ENCODE data around the gene NXT1. TPM values are rescaled to one million over a fixed set of nuclear protein-coding genes. Genes with fewer than 3 reads are reported as not detected.

NXT1 gene
- total and polyA plus RNA-seq, 10 of the 15 experiments (the other 5 are each of a cell fraction or from before 2014, with no cell fraction given) = 10.2 to 66.7 (median 44.0) TPM

- peak; percentile 63 for TF ChIP-seq TAF1 (IDR thresholded peaks at IDR 0.05; ENCODE audit: borderline replicate concordance, low read depth, low read length)
- TF ChIP-seq BCLAF1 (IDR thresholded peaks at IDR 0.05) = no peak
- no peak for TF ChIP-seq SUZ12 (IDR thresholded peaks at IDR 0.05; ENCODE audit: unreplicated experiment)
- peak; percentile 96 for TF ChIP-seq USF1 (IDR thresholded peaks at IDR 0.05; ENCODE audit: borderline replicate concordance, extremely low read length, insufficient read depth, low read depth, low read length)
- peak; percentile 19 for TF ChIP-seq BCL3 (IDR thresholded peaks at IDR 0.05; ENCODE audit: borderline replicate concordance, insufficient read depth, low read depth, low read length, poor library complexity, severe bottlenecking)
- peak; percentile 30 for TF ChIP-seq MEF2B (IDR thresholded peaks at IDR 0.05; ENCODE audit: partially characterized antibody, poor library complexity, severe bottlenecking)
- peak; percentile 83 for TF ChIP-seq ZSCAN29 (IDR thresholded peaks at IDR 0.05)
- TF ChIP-seq MEF2A (IDR thresholded peaks at IDR 0.05; ENCODE audit: insufficient read depth, low read depth, low read length) = no peak
- TF ChIP-seq JUNB (IDR thresholded peaks at IDR 0.05) = no peak
- peak; percentile 41; the same call in 1 of the 2 replicates for TF ChIP-seq CHD1 (IDR thresholded peaks at IDR 0.05; ENCODE audit: low read depth, low read length)
- no peak for TF ChIP-seq RAD21 (IDR thresholded peaks at IDR 0.05; ENCODE audit: insufficient read depth, low read depth, low read length)
- TF ChIP-seq RELB (IDR thresholded peaks at IDR 0.05; ENCODE audit: low read depth) = peak; percentile 48; the same call in 1 of the 2 replicates
- peak; percentile 80 for TF ChIP-seq NKRF (conservative IDR thresholded peaks at IDR 0.05)
- no peak for TF ChIP-seq YBX1 (IDR thresholded peaks at IDR 0.05)
- peak; percentile 92 for TF ChIP-seq RAD51 (IDR thresholded peaks at IDR 0.05)
- no peak; the same call in 1 of the 2 replicates for TF ChIP-seq FOXM1 (IDR thresholded peaks at IDR 0.05; ENCODE audit: low read depth, low read length)
- no peak for TF ChIP-seq KDM1A (IDR thresholded peaks at IDR 0.05; ENCODE audit: borderline replicate concordance)
- peak; percentile 48; the same call in 1 of the 2 replicates for TF ChIP-seq CBX5 (IDR thresholded peaks at IDR 0.05; ENCODE audit: low read depth)
- no peak for TF ChIP-seq CHD4 (IDR thresholded peaks at IDR 0.05)
These were observed 11.1 kb downstream of the NXT1 start, which contains the start of gene GZF1 (continued) for GRCh38 chr20:23361476-23362391.

All from GM12878 (cell line).